Measurements from ENCODE around the gene FOXN3. TPM values are rescaled to one million over a fixed set of nuclear protein-coding genes. Genes with fewer than 3 reads are reported as not detected.

FOXN3 gene
- 4.2 to 6.0 TPM (median 5.9 TPM) in 5 replicates for total RNA-seq (2022; extraction: Qiagen RNA extraction)

DNA sequence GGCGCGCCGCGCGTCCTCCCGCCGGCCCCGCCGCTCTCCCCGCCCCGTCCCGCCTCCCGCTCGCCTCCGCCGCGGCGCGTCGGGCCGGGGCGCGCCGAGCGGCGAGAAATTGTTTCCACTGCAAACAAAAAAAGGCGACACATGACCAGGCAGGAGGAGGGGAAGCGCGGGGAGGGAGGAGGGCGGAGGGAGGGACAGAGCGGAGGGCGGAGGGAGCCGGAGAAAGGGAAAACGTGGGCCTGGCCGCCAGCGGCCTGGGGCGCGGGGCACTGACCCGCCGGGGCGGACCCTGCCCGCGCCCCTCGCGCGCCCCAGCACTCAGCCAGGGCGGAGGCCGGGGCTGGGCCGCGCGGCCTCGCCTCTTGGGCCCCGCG is at the start of gene FOXN3:
FOXN3 (minus strand) TSS at position 143 of the 374 bp plus-strand sequence. CDS start 4,757 bp downstream, outside the sequence.

